K562 (cell line): ENCODE data around the gene PIEZO2. TPM values are rescaled to one million over a fixed set of nuclear protein-coding genes. Genes with fewer than 3 reads are reported as not detected.

Experiments
- ATAC-seq: fragments of 200-7000 bp; cut with Tn5 transposase; 3 replicates; pipeline ENCODE4 v1.9.1; 2020; ENCODE audit warnings: moderate library complexity
- BruUV-seq: library from RNA; stranded (reverse); fragments of 400-500 nt; replicated peaks from 2 replicates; lab custom pipeline; 2021; lab: Mats Ljungman, UMichigan
- CTCF ChIA-PET: fragments of 300-600 bp; formaldehyde crosslinking; extraction: SDS; loops from one replicate; lab custom pipeline; 2021; ENCODE audit warnings: low intra/inter-chr PET ratio; lab: Yijun Ruan, JAX
- POLR2A ChIA-PET: fragments of 300-600, 350-650 bp; sonication (Branson Sonifier 250); formaldehyde crosslinking; extraction: SDS; loops from one replicate; lab custom pipeline; 2021; ENCODE audit warnings: antibody characterized with exemption, inconsistent platforms; lab: Yijun Ruan, JAX
- DNase-seq, 4 experiments: peaks; one replicate each; pipeline versions ENCODE4 v3.0.0 to v3.0.0-alpha.2; 2011 to 2018; ENCODE audit warnings: low spot score in 3 of 4, mixed read lengths in 3 of 4; ENCODE audit errors: extremely low read depth in 1 of 4
- FAIRE-seq: peaks from 2 replicates; lab custom pipeline; 2011; peaks lifted over from hg19 to GRCh38; lab: Jason Lieb, UNC
- H2AFZ ChIP-seq: 2 replicates; pipeline ENCODE4 v1.6.0; 2011; ENCODE audit warnings: low read depth, low read length, control low read depth, inconsistent platforms
- H3K27ac ChIP-seq: fragments of 200-600 bp; 3 replicates; pipeline ENCODE4 v1.8.0; 2011; ENCODE audit warnings: low read depth, mild to moderate bottlenecking, control low read depth, inconsistent platforms, low read length, moderate library complexity, mixed read lengths; ENCODE audit errors: extremely low read depth
- H3K27me3 ChIP-seq, 2 experiments: fragments of 300-600 bp in 1 of 2; 2 replicates in 1 of 2; 3 replicates in 1 of 2; pipeline versions ENCODE4 v1.6.0 to v1.8.0; 2011; ENCODE audit warnings: inconsistent platforms in 2 of 2, low read length in 2 of 2, mild to moderate bottlenecking in 1 of 2, mixed read lengths in 1 of 2, moderate library complexity in 1 of 2; ENCODE audit not compliant: control insufficient read depth in 2 of 2, insufficient read depth in 2 of 2
- H3K36me3 ChIP-seq: fragments of 300-600 bp; 3 replicates; pipeline ENCODE4 v1.8.0; 2011; ENCODE audit warnings: mild to moderate bottlenecking, low read length, inconsistent platforms; ENCODE audit not compliant: control insufficient read depth, insufficient read depth
- H3K4me1 ChIP-seq, 2 experiments: fragments of 200-600 bp in 1 of 2; replicated peaks in 1 of 2; 2 replicates in 1 of 2; 3 replicates in 1 of 2; pipeline versions ENCODE4 v1.5.1 to v1.8.0; 2011; ENCODE audit warnings: inconsistent platforms in 2 of 2, low read length in 2 of 2, mild to moderate bottlenecking in 1 of 2, mixed read lengths in 1 of 2, moderate library complexity in 1 of 2; ENCODE audit not compliant: control insufficient read depth in 2 of 2, insufficient read depth in 2 of 2
- H3K4me2 ChIP-seq: 2 replicates; pipeline ENCODE4 v1.6.1; 2011; ENCODE audit warnings: low read length, control low read depth, inconsistent platforms, mixed read lengths; ENCODE audit not compliant: insufficient read depth
- H3K4me3 ChIP-seq: fragments of 200-600 bp; sonication (generic), shearing (Covaris generic); 2 replicates; pipeline ENCODE4 v1.5.1; 2016; ENCODE audit warnings: control low read depth, inconsistent platforms
- H3K79me2 ChIP-seq: fragments of 200-600 bp; 3 replicates; pipeline ENCODE4 v1.8.0; 2011; ENCODE audit warnings: low read length, inconsistent platforms; ENCODE audit not compliant: control insufficient read depth, insufficient read depth
- H3K9ac ChIP-seq, 2 experiments: 2 replicates each; pipeline versions ENCODE4 v1.6.0 to v1.6.1; 2011; ENCODE audit warnings: low read depth in 2 of 2, low read length in 2 of 2, control low read depth in 1 of 2, inconsistent platforms in 1 of 2, mild to moderate bottlenecking in 1 of 2, mixed read lengths in 1 of 2; ENCODE audit not compliant: insufficient read depth in 1 of 2
- H3K9me1 ChIP-seq: one replicate; pipeline ENCODE4 v1.6.0; 2011; ENCODE audit warnings: inconsistent platforms, mild to moderate bottlenecking, low read length, moderate library complexity; ENCODE audit not compliant: control insufficient read depth, insufficient read depth
- H3K9me3 ChIP-seq: replicated peaks from 2 replicates; pipeline ENCODE4 v1.5.1; 2011; ENCODE audit warnings: low read depth, low read length, inconsistent platforms; ENCODE audit not compliant: control insufficient read depth, insufficient read depth
- H4K20me1 ChIP-seq: replicated peaks from 2 replicates; pipeline ENCODE4 v1.6.1; 2011; ENCODE audit warnings: low read length, inconsistent platforms, mixed read lengths; ENCODE audit not compliant: control insufficient read depth, insufficient read depth
- DMBX1 ChIP-seq: fragments of 250-450 bp; sonication (Bioruptor Pico); IDR thresholded peaks from 2 replicates; pipeline ENCODE4 v1.8.0; 2022; ENCODE audit warnings: inconsistent platforms, mild to moderate bottlenecking, moderate library complexity, borderline replicate concordance
- IFI16 ChIP-seq: fragments of 250-450 bp; sonication (Bioruptor Pico); IDR thresholded peaks from 2 replicates; pipeline ENCODE4 v2.1.2; 2022; ENCODE audit warnings: mild to moderate bottlenecking, inconsistent platforms
- ILF3 ChIP-seq: fragments of 450-650 bp; IDR thresholded peaks from 2 replicates; pipeline ENCODE4 v1.6.1; 2018; ENCODE audit warnings: antibody characterized with exemption, mild to moderate bottlenecking, moderate library complexity, borderline replicate concordance
- MED1 ChIP-seq: sonication (generic); formaldehyde crosslinking; IDR thresholded peaks from 2 replicates; pipeline ENCODE4 v1.8.1; 2023; ENCODE audit warnings: missing genetic modification reagents, borderline replicate concordance
- SNIP1 ChIP-seq: fragments of 450-650 bp; IDR thresholded peaks from 2 replicates; pipeline ENCODE4 v1.7.1; 2017; ENCODE audit warnings: low read depth, mild to moderate bottlenecking
- SOX6 ChIP-seq: fragments of 450-650 bp; IDR thresholded peaks from 2 replicates; pipeline ENCODE4 v1.6.1; 2014; ENCODE audit warnings: mild to moderate bottlenecking
- STAG1 ChIP-seq: sonication (generic); formaldehyde crosslinking; IDR thresholded peaks from 2 replicates; pipeline ENCODE4 v1.5.0; 2020; ENCODE audit warnings: missing genetic modification reagents, borderline replicate concordance
- TOE1 ChIP-seq, 2 experiments: fragments of 450-650 bp in 1 of 2; sonication (generic) in 1 of 2; formaldehyde crosslinking in 1 of 2; IDR thresholded peaks; 2 replicates each; pipeline versions ENCODE4 v1.7.1 to v1.8.0; 2016 to 2022; ENCODE audit warnings: borderline replicate concordance in 2 of 2, mild to moderate bottlenecking in 2 of 2, antibody characterized with exemption in 1 of 2, inconsistent platforms in 1 of 2, low read depth in 1 of 2, missing genetic modification reagents in 1 of 2, moderate library complexity in 1 of 2
- WGBS: fragments of 100-300 bp; shearing (Covaris generic); methylation state at CpG from one replicate; pipeline ENCODE4 v1.1.6; 2016; ENCODE audit warnings: low coverage, mixed read lengths; ENCODE audit not compliant: insufficient coverage; ENCODE audit errors: missing lambda C conversion rate; 5-methylcytosine and 5-hydroxymethylcytosine counted together
- in situ Hi-C: fragments of 300-500 bp; cut with MboI; formaldehyde crosslinking; loops from 4 replicates; pipeline ENCODE4 v1.15.0; 2018; ENCODE audit warnings: inconsistent platforms, mixed read lengths
- intact Hi-C: fragments of 100-400 bp; cut with micrococcal nuclease; formaldehyde crosslinking; loops from 2 replicates; pipeline ENCODE4 v1.14.2; 2022
- polyA plus RNA-seq, 8 experiments: library from polyadenylated mRNA; depleted of rRNA in 4 of 8; stranded (reverse) in 5 of 8; unstranded in 3 of 8; fragments of >200 nt; fragmentation: Nextera tagmentation in 2 of 8; fragmentation: Illumina TruSeq in 1 of 8; extraction: Ambion mirVana in 2 of 8; extraction: Trizol in 1 of 8; gene quantifications; 2 replicates each; pipeline versions ENCODE4 v1.2.1 to v1.2.3, GENCODE V29; 2011 to 2014; ENCODE audit warnings: inconsistent platforms in 1 of 8, missing spikeins in 1 of 8
- total RNA-seq, 7 experiments: library from RNA; depleted of rRNA in 6 of 7; stranded (reverse); fragments of >200 nt in 6 of 7; fragmentation: Illumina TruSeq in 2 of 7; extraction: Trizol in 2 of 7; gene quantifications; 2 replicates each; pipeline versions ENCODE4 v1.2.1 to v1.2.3, GENCODE V29; 2011 to 2021; ENCODE audit warnings: low replicate concordance in 1 of 7
- TF ChIP-seq, protein P1 (sequence below), 2 experiments: IDR thresholded peaks in 1 of 2; conservative IDR thresholded peaks in 1 of 2; 2 replicates each; pipeline ENCODE4 v1.6.1; 2016; ENCODE audit warnings: low read depth in 2 of 2, mild to moderate bottlenecking in 1 of 2, missing compliant biosample characterization in 1 of 2, missing genetic modification characterization in 1 of 2, moderate library complexity in 1 of 2
- TF ChIP-seq, protein P2 (sequence below): fragments of 200-400 bp; formaldehyde crosslinking; IDR thresholded peaks from 2 replicates; pipeline ENCODE4 v1.6.1; 2017; ENCODE audit warnings: mild to moderate bottlenecking, low read depth, low read length, moderate library complexity
- TF ChIP-seq, protein P3 (sequence below): fragments of 150-350 bp; IDR thresholded peaks from 2 replicates; pipeline ENCODE4 v1.6.1; 2014; ENCODE audit warnings: low read depth, mild to moderate bottlenecking, low read length, borderline replicate concordance

The PIEZO2 gene
- total and polyA plus RNA-seq, 9 of the 15 experiments (the other 6 are each of a cell fraction or from before 2014, with no cell fraction given), result 0.54 to 4.1 (median 2.0) TPM

DNA sequence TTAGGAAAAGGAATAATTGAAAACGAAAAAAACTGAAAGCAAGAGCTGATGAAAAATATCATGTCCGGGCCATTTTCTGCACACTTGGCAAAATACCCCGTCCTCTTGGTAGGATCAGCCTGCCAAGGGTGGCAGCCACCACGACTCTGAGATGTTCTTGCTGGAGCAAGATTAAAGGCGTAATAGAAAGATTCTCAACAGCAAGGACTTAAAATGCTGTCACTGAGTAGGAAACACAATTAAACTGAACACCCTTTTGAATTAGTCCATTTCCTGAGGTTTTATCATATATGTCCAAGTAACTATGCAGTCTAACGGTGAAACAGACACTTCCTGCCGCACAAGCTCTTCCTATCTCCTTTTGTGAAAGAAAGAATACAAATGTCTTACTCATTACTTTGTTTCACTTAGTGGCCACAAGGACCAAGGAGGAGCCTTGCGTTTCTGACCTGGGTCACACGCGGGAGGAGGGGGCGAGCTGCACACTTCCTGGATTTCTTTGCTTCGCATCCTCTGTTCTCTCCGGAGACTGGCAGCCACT, 222.7 kb downstream of the PIEZO2 start (continued):
- TF ChIP-seq, protein P1, sequence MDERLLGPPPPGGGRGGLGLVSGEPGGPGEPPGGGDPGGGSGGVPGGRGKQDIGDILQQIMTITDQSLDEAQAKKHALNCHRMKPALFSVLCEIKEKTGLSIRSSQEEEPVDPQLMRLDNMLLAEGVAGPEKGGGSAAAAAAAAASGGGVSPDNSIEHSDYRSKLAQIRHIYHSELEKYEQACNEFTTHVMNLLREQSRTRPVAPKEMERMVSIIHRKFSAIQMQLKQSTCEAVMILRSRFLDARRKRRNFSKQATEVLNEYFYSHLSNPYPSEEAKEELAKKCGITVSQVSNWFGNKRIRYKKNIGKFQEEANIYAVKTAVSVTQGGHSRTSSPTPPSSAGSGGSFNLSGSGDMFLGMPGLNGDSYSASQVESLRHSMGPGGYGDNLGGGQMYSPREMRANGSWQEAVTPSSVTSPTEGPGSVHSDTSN (CRISPR knock-in tag; IDR thresholded peaks at IDR 0.05; ENCODE audit: low read depth), result no peak
- TF ChIP-seq, protein P1 (tag; conservative IDR thresholded peaks at IDR 0.05; ENCODE audit: low read depth), result no peak

DNA sequence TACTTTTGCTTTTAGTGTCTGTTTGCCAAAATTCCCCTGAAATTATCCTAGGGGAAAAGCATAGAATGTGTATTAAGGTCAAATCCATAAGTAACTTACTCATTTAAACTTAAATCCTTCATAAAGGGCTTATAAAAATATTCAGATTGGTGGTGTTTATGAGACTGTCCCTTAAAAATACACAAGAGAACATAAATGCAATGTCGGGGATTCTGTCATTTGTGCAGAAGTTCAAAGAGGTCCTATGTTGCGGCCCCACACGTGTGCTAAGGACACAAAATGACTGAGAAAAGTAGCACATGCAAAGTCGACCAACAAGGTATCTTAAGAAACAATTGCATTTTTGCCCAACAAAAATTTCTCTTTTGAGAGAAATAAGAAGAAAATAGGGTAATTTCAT, 225.1 kb downstream of the PIEZO2 start:
- H3K79me2 ChIP-seq, result no peaks in the 10 kb centered on the region
- H3K9me1 ChIP-seq, result no peaks in the 10 kb centered on the region
- no peak overlapping the region for H2AFZ ChIP-seq
- H3K36me3 ChIP-seq, result no peaks in the 10 kb centered on the region
- ChIA-PET POLR2A (no interaction called here), CTCF (no interaction called here)
- 0% methylated on average over 4 of the region's 4 CpGs for WGBS
- no peaks in the 10 kb centered on the region for H4K20me1 ChIP-seq
- H3K4me1 ChIP-seq, result no peaks in the 10 kb centered on the region
- in situ Hi-C loops (no loop called here), intact Hi-C loops (no loop called here)
- DNase-seq (no peak), ATAC-seq (no peak), FAIRE-seq (no peak)
- H3K9me3 ChIP-seq, result no peaks in the 10 kb centered on the region
- H3K9ac ChIP-seq, result no peak overlapping the region
- H3K27me3 ChIP-seq, result peaks cover 0 to 2% of the 10 kb centered on the region in 2 experiments; a peak in 3 of 5 replicates
- no TSS peak for BruUV-seq
- no peak overlapping the region for H3K4me3 ChIP-seq
- no peak overlapping the region for H3K27ac ChIP-seq
- H3K4me2 ChIP-seq, result no peak overlapping the region
- TF ChIP-seq IFI16 (no peak), DMBX1 (CRISPR knock-in tag) (no peak), MED1 (no peak), TOE1 (IDR thresholded peaks at IDR 0.05; ENCODE audit: borderline replicate concordance) (no peak), TOE1 (CRISPR knock-in tag; IDR thresholded peaks at IDR 0.05; ENCODE audit: borderline replicate concordance, low read depth) (no peak), SOX6 (no peak), ILF3 (no peak), STAG1 (CRISPR knock-in tag) (no peak), SNIP1 (no peak)
- TF ChIP-seq, protein P2, sequence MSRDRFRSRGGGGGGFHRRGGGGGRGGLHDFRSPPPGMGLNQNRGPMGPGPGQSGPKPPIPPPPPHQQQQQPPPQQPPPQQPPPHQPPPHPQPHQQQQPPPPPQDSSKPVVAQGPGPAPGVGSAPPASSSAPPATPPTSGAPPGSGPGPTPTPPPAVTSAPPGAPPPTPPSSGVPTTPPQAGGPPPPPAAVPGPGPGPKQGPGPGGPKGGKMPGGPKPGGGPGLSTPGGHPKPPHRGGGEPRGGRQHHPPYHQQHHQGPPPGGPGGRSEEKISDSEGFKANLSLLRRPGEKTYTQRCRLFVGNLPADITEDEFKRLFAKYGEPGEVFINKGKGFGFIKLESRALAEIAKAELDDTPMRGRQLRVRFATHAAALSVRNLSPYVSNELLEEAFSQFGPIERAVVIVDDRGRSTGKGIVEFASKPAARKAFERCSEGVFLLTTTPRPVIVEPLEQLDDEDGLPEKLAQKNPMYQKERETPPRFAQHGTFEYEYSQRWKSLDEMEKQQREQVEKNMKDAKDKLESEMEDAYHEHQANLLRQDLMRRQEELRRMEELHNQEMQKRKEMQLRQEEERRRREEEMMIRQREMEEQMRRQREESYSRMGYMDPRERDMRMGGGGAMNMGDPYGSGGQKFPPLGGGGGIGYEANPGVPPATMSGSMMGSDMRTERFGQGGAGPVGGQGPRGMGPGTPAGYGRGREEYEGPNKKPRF, result no peak
- TF ChIP-seq, protein P3, sequence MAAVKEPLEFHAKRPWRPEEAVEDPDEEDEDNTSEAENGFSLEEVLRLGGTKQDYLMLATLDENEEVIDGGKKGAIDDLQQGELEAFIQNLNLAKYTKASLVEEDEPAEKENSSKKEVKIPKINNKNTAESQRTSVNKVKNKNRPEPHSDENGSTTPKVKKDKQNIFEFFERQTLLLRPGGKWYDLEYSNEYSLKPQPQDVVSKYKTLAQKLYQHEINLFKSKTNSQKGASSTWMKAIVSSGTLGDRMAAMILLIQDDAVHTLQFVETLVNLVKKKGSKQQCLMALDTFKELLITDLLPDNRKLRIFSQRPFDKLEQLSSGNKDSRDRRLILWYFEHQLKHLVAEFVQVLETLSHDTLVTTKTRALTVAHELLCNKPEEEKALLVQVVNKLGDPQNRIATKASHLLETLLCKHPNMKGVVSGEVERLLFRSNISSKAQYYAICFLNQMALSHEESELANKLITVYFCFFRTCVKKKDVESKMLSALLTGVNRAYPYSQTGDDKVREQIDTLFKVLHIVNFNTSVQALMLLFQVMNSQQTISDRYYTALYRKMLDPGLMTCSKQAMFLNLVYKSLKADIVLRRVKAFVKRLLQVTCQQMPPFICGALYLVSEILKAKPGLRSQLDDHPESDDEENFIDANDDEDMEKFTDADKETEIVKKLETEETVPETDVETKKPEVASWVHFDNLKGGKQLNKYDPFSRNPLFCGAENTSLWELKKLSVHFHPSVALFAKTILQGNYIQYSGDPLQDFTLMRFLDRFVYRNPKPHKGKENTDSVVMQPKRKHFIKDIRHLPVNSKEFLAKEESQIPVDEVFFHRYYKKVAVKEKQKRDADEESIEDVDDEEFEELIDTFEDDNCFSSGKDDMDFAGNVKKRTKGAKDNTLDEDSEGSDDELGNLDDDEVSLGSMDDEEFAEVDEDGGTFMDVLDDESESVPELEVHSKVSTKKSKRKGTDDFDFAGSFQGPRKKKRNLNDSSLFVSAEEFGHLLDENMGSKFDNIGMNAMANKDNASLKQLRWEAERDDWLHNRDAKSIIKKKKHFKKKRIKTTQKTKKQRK, result no peak
